GM21390 (cell line): ENCODE results near the gene SLC19A1.

Source experiments
- ATAC-seq: cut with Tn5 transposase; IDR thresholded peaks from one replicate; pipeline ENCODE4 v1.9.1; 2021; ENCODE audit not compliant: unreplicated experiment

SLC19A1 gene

DNA sequence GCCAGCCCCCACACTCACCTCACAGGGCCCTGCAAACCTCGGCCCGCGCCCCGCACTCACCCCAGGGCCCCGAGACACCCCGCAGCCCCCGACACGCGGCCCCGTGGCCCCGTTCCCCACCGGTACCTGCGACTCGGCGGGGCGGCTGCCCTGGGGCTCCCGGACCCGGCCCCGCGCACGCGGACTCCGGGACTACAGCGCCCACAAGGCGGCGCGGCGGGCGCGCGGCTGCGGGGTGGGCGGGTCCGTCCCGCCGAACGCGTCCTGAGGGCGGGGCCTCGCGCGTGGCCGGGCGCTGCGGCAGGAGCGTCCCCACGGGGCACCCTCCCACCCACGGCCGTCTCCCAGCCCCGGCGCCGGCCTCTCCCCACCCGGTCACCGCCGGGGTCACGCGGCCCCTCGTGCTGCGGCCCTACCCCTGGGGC, at the start of gene SLC19A1:
SLC19A1 (minus strand) TSS at position 199 of the 425 bp plus-strand sequence. CDS start 4,481 bp downstream, outside the sequence.
- ATAC-seq: peak; percentile 69

DNA sequence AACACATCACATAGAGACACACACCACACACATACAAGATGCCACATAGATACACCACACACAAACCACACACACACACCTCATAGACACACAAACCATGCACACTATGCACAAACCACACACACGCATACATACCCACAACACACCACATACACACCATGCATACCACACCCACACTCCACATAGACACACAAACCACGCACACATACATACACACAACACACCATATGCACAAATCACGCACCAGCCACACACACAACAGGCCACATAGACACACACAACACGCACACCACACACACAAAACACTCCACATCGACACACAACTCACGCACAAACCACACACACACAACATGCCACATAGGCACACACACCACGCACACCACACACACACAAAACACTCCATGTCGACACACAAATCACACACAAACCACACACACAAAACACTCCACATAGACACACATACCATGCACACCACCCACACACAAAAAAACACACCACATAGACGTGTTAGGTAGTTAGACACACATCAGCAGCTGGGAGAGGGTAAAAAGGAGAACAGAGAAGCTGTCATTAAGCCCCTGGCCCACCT, 49.5 kb upstream of the SLC19A1 start:
- ATAC-seq: no peak

DNA sequence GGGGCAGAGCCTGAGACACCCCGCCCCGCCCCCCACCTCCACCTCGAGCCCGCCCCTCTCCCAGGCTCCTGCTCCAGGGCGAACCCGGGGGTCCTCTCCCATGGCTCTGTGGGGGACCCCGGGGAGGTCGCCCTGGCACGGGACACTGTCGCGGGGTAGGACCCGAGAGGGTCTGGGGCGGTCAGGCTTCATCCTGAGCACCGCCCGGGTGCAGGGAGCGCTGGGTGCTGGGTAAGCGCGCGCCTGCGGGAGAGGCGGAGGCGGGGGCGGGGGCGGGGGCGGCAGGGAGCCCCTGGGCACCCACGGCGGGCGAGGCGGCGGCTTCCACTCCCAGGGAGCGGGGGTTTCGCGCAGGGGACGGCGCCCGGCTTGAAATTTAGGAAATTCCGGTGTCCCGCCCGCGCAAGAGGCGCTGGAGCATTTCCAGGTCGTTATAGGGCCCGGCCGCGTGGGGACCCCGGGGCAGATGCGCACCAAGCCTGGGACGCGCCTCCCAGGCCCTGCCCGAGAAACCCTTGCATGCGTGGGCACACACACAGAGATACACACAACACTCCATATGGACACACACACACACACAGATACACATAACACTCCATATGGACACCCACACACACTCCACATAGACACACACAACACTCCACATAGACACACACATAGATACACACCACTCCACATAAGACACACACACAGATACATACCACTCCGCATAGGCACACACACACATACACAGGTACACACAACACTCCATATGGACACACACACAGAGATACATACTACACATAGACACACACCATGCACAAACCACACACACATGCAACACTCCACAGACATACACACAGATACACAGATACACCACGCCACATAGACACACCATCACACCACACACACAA, 48.7 kb upstream of the SLC19A1 start:
- ATAC-seq: no peak

DNA sequence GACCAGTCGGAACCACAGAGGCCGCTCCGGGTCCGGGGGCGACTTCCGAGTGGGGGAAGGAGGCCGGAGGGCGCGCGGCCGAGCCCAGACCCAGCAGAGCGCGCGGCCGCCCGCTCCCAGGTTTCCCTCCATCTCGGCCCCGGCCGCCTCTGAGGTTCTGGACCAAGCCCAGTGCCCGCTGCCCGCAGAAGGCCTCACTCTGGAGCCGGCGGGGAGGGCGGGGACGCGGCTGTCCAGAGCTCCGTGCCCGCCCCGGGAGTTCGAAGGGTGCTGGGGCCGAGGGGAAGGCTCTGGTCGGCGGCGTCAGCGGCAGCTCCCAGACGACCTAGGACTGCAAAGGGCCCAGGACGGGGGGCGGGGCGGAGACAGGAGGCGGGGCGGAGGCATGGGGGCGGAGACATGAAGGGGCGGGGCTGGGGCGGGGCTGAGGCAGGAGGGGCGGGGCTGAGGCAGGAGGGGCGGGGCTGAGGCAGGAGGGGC, 48.0 kb upstream of the SLC19A1 start:
- ATAC-seq: no peak

DNA sequence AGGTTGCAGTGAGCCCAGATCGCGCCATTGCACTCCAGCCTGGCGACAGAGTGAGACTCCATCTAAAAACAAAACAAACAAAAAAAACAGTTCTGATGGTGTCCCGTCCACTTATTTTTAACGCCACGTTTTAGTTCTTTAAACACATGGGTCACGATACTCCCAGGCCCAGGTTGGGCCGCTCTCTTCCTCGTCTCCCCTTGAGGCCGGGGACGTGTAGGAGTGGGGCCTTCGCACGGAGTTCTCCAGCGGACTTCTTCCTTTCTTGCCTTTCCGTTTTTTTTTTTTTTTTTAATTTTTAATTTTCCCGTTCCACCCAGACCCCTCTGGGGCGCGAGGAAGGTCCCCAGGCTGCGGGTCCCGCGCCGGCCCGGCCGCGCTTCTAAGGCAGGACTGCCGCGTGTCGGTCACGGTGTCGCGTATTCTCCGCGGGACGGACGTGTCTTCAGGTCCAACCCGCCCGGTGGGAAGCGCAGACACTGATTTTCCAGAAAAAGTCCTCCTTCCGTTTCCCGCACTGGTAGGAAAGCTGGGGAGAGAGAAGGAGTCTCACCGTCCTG, 47.5 kb upstream of the SLC19A1 start:
- no peak for ATAC-seq

DNA sequence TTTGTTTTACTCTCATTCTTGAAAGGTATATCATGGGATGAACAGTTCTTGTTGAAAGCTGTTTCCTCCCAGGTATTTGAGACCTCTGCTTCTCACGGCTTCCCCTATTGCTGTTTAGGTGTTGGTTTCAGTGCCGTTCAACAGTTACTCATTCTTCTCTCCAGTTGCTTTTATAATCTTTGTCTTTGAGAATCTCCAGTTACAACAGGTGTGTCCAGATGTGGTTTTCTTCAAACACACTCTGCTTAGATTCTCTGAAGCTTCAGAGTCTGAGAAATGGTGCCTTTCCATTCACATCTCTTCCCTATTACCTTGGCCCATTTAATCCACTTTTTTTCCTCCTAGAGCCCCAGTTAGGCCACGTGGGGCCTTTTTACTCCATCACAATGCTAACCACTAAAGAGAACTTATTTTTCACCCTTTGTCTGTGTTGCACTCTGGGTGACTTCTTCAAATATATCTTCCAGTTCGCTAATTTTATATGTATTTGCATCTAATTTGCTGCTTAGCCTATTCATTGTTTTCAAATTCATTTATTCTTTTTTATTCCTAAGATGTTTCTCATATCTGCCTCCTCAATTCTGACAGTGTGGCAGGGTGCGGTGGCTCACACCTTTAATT, 46.7 kb upstream of the SLC19A1 start:
- no peak for ATAC-seq

DNA sequence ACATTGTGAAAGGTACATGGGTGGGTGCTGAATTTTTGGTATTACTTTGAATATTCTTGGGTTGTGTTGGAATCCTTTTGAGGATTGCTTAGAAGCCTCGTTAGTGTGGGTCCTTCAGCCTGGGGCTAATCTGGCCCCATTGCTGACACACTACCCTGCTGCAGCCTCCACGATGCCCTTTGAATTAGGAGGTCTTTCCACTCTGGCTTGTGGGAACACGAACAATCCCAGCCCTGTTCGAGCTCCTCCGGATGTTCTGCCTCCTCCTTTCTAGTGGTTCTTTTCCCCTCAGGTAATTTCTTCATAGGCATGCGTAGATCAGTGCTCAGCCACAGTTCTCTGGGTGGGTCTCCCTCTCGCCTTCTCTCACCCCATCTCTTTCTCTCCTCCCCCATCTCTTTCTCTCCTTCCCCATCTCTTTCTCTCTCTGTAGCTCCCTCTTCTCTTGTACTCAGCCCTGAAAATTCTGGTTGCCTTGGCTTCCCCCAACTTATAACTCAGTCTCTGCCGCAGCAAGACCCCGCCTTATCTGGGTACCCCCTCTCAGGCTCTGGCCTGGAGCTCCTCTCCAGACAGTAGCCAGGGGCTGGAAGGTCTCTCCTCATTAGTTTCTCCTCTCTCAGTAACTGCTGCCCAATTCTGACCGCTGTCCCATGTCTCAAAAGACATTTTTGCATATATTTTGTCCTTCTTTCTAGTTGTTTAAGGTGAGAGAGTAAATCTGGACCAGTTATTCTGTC, 46.0 kb upstream of the SLC19A1 start:
- no peak for ATAC-seq

DNA sequence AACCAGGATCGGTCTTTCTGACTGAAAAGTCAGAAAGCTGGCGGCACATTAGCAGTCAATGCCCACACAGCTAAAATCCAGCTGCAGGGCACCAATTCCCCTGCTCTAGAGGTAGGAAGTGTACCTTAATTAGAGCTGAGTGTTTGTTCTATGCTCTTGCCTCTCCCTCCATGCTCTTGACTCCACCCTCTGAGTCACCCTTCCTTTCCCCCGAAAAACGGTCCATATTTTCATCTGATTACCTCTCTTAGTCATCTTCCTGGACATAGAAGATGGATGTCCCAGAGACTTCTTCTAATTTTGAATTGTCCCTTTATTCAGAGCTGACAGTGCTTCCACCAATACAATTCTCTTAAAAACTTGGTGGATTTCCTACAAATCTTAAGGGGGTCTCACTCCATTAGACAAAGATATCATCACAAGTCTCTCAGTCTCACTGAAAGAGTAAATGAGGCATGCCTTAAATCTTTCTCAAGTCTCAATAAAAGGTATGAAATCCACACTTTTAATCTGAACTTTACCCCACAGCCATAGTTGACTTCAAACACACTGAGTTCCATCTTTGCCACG, 44.1 kb upstream of the SLC19A1 start:
- ATAC-seq: no peak

DNA sequence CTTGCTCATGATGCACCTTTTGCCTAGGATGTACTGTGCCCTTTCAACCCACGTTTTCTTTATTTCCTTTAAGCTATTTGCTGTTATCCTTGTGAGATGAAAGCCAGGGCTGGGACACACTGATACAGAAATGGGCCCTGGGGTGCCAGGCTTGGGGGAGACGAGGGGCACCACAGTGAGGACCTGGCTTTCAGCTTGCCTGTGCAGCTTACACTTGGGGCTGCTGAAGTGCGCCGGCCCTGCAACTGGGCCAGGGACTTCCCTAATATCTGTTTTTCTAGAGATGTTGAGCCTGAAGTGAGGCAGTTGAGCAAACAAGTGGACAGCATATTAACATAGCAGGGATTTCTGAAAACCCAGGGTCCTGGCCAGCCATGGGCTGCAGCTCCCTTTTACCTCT, 42.5 kb upstream of the SLC19A1 start:
- no peak for ATAC-seq

DNA sequence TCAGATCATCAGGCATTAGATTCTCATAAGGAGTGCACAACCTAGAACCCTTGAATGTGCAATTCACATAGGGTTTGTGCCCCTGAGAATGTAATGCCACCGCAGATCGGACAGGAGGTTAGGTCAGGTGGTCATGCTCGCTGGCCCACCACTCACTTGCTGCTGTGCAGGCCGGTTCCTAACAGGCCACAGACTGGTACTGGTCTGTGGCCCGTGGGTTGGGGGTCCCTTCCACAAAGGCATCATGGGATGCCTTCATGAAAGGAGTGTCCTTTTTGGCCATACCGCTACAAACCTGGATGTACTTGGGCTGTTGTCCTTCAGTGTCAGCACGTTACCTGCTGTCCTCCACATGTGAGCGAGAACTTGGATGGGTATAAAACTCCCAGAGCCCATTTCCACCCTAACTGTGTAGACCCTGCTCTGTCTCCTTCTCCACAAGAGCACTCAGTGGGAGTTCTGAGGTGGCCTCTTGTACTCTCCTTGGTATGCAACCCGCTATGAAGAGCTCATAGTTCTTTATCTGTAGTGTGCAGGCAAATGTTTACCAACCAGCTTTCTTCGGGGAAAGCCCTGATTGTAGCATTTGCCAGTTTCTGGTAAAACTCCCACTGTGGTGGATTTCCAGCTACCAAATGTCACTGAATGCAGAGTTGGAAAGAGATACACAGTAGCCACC, 41.7 kb upstream of the SLC19A1 start:
- no peak for ATAC-seq

DNA sequence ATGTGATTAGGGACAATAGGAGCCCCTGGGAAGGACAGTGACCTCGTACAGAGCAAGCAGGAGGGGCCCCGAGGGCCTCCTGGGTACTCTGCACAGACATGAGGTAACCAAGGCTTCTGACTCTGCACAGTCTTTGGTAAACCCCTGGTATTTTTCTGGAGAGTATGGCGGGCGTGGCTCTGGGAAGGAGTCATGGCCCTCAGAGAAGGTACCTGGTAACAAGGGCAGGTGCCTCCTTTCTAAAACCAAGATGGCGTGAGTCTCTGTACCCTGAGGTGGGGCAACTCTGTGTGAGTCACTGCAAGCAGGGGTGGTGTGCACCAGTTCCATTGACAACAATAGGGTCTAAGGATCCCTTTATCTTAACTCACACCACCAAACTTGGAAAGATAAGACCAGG, 39.9 kb upstream of the SLC19A1 start:
- no peak for ATAC-seq

DNA sequence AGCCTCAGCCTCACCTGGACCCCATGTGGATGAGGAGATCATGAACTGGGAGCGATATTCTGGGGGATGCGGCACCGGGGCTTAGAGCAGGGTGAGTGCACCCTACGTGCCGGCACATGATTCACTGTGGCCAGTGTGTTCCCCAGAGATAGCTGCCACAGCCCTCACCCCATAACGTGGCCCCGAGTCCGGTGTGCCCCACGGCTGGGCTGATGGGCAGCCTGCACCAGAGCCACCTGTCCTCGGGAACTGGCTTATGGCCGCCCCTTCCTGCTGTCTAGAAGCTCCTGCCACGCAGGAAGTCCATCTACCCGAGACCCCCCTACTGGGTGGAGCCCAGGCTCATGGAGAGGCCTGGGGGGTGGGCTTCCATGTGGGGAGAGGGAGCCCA, 39.1 kb upstream of the SLC19A1 start:
- no peak for ATAC-seq

DNA sequence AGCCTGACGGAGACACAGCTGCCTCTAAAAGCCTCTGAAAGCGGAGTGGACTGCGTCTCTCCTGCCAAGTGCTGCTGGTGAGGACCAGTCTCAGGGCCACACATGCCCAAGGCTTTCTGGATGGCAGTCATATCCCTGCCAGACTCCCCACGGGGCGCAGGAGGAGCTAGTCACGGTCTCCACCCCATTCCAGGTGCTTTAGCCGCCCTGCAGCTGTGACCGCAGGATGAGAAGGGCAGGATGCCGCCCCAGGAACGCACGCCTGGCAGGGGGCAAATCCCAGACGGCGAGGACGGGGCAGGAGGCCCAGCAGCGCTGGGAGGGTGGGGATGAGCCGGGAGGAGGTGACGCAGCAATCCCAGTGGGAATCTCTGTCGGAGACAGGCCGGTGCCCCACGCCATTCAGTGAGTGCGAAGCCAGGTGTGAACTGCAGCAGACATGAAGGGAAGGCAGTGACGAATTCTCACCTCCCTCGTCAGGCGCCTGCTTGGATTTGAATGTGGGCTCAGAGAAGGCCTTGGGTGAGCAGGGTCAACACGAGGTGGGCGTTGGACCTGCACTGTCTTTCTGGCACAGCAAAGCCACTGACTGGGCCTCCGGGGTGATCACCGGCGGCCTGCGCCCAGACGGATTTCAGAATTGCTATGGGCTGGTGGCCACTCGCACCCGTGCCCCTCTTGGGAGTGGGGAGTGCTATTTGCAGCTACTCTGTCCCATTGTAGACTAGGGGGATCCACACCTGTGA, 38.5 kb upstream of the SLC19A1 start:
- no peak for ATAC-seq

DNA sequence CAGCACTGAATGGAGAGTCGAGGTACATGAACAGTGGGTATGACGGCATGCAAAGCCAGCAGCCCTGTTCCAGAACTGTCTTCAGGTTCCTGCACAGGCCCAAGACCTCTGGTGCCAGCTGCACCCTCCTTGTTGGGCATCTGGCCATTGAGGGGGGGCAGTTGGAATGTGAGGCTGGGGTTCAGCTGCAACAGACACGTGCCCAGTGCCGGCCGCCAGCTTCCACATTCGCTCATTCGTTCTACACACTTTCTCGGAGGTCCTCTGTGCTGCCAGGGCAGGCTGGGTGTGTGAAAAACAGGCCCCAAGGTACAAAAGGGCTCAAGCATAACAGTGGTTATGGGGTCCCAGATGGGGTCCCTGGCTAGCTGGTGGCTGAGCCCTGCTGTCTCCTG, 37.9 kb upstream of the SLC19A1 start:
- ATAC-seq: no peak

DNA sequence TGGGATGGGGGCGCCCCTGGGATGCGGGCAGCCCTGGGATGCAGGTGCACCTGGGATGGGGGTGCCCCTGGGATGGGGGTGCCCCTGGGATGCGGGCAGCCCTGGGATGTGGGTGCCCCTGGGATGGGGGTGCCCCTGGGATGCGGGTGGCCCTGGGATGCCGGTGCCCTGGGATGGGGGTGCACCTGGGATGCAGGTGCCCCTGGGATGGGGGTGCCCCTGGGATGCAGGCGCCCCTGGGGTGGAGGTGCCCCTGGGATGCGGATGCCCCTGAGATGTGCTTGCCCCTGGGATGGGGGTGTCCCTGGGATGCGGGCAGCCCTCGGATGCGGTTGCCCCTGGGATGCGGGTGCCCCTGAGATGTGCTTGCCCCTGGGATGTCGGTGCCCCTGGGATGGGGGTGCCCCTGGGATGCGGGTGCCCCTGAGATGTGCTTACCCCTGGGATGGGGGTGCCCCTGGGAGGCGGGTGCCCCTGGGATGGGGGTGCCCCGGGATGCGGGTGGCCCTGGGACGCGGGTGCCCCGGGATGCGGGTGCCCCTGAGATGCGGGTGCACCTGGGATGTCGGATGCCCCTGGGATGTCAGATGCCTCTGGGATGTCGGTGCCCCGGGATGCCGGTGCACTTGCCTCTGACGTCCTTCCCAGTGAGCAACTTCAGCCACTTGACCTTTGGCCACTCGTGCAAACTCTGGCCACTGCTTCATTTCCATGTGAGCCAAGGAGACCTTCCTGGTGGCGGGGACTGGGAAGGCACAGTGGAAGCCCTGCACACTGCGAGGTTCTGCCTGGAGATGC, 37.3 kb upstream of the SLC19A1 start:
- ATAC-seq: no peak

DNA sequence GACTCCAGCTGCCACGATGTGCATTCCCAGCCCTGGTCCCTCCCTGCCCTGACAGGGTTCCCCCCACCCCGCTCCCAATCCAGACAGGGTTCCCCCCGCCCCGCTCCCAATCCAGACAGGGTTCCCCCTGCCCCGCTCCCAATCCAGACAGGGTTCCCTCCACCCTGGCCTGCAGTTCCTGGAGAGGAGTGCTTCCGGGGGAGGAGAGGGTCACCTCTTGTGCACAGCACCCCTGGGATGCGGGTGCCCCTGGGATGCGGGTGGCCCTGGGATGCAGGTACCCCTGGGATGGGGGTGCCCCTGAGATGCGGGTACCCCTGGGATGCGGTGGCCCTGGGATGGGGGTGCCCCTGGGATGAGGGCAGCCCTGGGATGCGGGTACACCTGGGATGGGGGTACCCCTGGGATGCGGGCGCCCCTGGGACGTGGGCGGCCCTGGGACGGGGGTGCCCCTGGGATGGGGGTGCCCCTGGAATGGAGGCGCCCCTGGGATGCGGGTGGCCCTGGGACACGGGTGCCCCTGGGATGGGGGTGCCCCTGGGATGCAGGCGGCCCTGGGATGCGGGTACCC, 36.7 kb upstream of the SLC19A1 start:
- ATAC-seq: no peak

DNA sequence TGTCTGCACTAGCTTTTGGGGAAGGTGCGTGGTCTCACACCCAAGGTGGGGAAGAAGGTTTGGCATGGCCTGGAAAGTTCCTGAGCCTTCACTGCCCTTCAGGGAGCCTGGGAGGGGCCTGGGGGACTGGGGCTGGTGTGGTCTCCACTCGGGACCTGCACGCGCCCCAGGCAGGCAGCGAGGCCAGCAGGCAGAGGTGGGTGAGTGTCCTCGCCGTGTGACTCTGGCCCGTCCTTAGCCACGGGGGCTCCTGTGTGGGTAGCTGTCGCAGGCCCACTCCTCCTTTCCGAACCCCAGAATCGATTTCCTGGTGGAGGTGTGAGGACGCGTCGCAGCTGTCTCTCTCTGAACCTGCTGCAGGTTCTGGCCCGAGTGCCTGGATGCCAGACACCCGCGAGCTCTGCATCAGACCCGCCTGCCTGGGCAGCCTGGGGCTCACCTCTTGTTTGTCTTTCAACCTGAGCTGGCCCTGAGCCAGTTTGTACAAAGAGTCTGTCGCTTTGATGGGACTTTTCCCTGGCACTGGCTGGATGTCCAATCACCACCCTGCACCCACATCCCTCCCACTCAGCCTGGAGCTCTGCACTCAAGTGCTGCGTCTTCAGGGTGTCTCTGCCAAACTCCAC, 36.0 kb upstream of the SLC19A1 start:
- ATAC-seq: no peak

DNA sequence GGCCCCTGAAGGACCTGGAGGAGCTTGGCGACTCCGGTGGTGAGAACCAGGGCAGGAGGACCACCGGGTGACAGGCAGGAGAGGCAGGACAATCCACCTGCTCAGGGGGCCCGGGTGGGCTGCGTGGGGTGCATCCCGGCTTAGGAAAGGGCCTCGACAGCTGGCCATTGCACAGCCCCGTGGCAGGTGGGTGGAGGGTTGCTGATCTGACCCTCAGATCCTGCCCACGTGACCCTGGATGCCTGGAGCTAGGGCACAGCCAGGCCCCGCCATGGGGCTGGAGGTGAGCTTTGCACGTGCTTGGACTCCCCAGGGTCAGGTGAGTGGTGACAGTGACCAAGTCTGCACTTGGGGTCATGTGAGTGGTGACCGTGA, 35.5 kb upstream of the SLC19A1 start:
- ATAC-seq: no peak
